Stimulated activated CD8-positive, alpha-beta memory T cell treated with anti-CD3 and anti-CD28 coated beads, Interleukin-12 subunit alpha, Interleukin-12 subunit beta, amount 100 ng/mL, for 1 hour (primary cell): ENCODE results near the gene ZNF385C.

Experiments used
- DNase-seq: peaks from one replicate; pipeline ENCODE4 v3.0.0-alpha.2; 2020; ENCODE audit warnings: low read depth

The ZNF385C gene

DNA sequence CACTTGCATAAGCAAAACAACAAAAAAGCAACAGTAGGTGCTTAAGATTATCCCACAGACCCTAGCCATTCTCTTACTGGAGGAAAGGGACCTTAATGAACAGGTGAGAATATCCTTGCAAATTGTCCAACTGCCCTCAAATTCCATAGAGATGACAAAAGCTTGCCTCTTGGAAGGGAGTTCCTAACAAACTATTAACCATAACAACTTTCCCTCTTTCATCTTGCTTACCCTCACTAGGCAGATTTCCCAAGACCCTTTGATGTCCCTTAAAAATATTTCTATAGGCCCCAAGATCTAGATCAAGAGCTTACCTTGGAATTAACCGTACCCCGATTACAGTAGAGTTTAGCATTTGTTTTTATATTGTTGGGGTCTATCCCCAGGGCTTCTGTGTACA is 109.9 kb downstream of the ZNF385C start:
- DNase-seq = no peak

GRCh38 chr17:41987642-41988041 is 110.6 kb downstream of the ZNF385C start:
- DNase-seq = no peak

DNA sequence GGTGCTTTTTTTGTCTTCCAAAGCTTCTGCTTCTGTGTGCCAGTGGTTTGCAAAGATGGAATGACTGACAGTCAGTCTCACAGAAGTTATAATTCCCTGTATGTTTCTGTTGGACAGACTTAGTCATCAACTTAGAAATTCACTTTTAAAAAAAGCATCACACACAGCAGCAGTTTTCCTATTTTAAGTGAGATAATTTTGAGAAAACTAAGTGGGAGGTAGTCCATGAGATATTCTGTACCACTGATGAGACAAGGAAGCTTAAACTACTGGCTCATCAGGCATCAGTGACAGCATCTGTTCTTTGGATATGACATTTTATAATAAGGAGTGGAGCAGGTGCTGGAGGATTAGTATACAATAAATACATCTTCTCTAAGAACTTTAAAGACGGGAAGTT is 111.6 kb downstream of the ZNF385C start:
- no peak for DNase-seq

- DNase-seq = no peak
These were observed 112.4 kb downstream of the ZNF385C start for GRCh38 chr17:41985919-41986318.

GRCh38 chr17:41984454-41984853 is 113.8 kb downstream of the ZNF385C start:
- no peak for DNase-seq

- DNase-seq = no peak
These were observed 116.1 kb downstream of the ZNF385C start for GRCh38 chr17:41982026-41982760.

GRCh38 chr17:41977991-41978390 is 120.3 kb downstream of the ZNF385C start:
- DNase-seq = no peak

DNA sequence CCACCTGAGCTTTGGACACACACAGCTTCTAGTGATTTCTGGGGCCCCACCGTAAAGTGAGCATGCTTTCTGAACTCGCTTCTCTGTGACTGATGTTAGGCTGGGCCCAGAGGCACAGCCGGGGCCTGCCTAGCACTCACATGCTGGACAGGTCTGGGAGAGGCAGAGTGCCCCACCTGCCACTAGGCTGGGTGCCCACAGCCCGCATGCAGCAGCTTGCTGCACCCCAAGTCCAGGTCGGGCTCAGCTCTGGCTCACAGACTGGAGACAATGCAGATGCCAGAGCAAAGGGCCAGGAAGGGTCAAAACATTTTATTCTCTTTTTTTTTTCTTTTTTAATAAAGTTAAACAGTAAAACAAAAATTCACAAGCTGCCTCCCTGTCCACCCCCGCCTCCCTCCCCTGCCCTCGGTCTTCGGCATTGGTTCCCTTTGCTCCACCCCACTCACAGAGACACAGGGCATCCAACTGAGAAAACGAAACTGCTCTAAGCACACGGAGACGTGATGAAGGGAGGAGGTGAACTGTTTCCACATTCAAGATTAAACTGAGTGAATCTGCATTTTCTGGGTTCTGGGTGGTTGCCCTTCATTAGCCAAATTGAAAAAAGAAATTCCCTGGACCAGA is 122.0 kb downstream of the ZNF385C start:
- no peak for DNase-seq
